ENCODE measurements around the gene PGBD5.

The PGBD5 gene

GRCh38 chr1:230396966-230397365 is 29.2 kb downstream of the PGBD5 start:
- no peak for DNase-seq (ENCODE audit: low read depth)

- no peak for DNase-seq (ENCODE audit: low read depth)
These were observed 30.2 kb downstream of the PGBD5 start for GRCh38 chr1:230395932-230396331.

GRCh38 chr1:230394741-230395140 is 31.4 kb downstream of the PGBD5 start:
- no peak for DNase-seq (ENCODE audit: low read depth)

- DNase-seq (ENCODE audit: low read depth) = no peak
These were observed 32.0 kb downstream of the PGBD5 start for GRCh38 chr1:230394134-230394533.

GRCh38 chr1:230393722-230394121 is 32.4 kb downstream of the PGBD5 start:
- no peak for DNase-seq (ENCODE audit: low read depth)

GRCh38 chr1:230392920-230393521 is 33.1 kb downstream of the PGBD5 start:
- DNase-seq (ENCODE audit: low read depth) = no peak

- DNase-seq (ENCODE audit: low read depth) = no peak
These were observed 33.6 kb downstream of the PGBD5 start for GRCh38 chr1:230392536-230392909.

GRCh38 chr1:230391776-230392535 is 34.2 kb downstream of the PGBD5 start:
- DNase-seq (ENCODE audit: low read depth) = no peak

GRCh38 chr1:230390371-230390770 is 35.8 kb downstream of the PGBD5 start:
- no peak for DNase-seq (ENCODE audit: low read depth)

- no peak for DNase-seq (ENCODE audit: low read depth)
These were observed 38.3 kb downstream of the PGBD5 start for GRCh38 chr1:230387876-230388275.

- DNase-seq (ENCODE audit: low read depth) = no peak
These were observed 38.8 kb downstream of the PGBD5 start for GRCh38 chr1:230387296-230387695.

GRCh38 chr1:230386637-230387262 is 39.4 kb downstream of the PGBD5 start:
- DNase-seq (ENCODE audit: low read depth) = no peak

- DNase-seq (ENCODE audit: low read depth) = no peak
These were observed 40.2 kb downstream of the PGBD5 start for GRCh38 chr1:230385930-230386329.

GRCh38 chr1:230385158-230385450 is 41.0 kb downstream of the PGBD5 start:
- no peak for DNase-seq (ENCODE audit: low read depth)

- DNase-seq (ENCODE audit: low read depth) = no peak
These were observed 41.6 kb downstream of the PGBD5 start for GRCh38 chr1:230384380-230385157.

GRCh38 chr1:230383425-230383824 is 42.7 kb downstream of the PGBD5 start:
- no peak for DNase-seq (ENCODE audit: low read depth)

- no peak for DNase-seq (ENCODE audit: low read depth)
These were observed 44.1 kb downstream of the PGBD5 start for GRCh38 chr1:230382001-230382491.

GRCh38 chr1:230381585-230381984 is 44.5 kb downstream of the PGBD5 start:
- no peak for DNase-seq (ENCODE audit: low read depth)

- no peak for DNase-seq (ENCODE audit: low read depth)
These were observed 45.1 kb downstream of the PGBD5 start for GRCh38 chr1:230381049-230381467.

GRCh38 chr1:230379928-230380327 is 46.2 kb downstream of the PGBD5 start:
- DNase-seq (ENCODE audit: low read depth) = no peak

- no peak for DNase-seq (ENCODE audit: low read depth)
These were observed 46.7 kb downstream of the PGBD5 start for GRCh38 chr1:230379462-230379861.

- no peak for DNase-seq (ENCODE audit: low read depth)
These were observed 48.3 kb downstream of the PGBD5 start for GRCh38 chr1:230377851-230378250.

- DNase-seq (ENCODE audit: low read depth) = no peak
These were observed 48.8 kb downstream of the PGBD5 start for GRCh38 chr1:230377324-230377723.
